Transverse colon (tissue), 4 donors: Measurements from ENCODE around the gene NFKB1. TPM values are rescaled to one million over a fixed set of nuclear protein-coding genes. Genes with fewer than 3 reads are reported as not detected.

Source experiments
- DNase-seq: peaks from one replicate; pipeline ENCODE4 v3.0.0-alpha.2; 2019
- H3K27ac ChIP-seq, 4 donors: fragments of 200-600 bp; sonication (generic); 2 replicates each; pipeline ENCODE4 v1.5.1; 2016 to 2018; ENCODE audit warnings: inconsistent platforms in 4 of 4
- H3K27me3 ChIP-seq: fragments of 200-600 bp; sonication (generic); 2 replicates; pipeline ENCODE4 v1.5.1; 2017; ENCODE audit warnings: inconsistent platforms
- H3K36me3 ChIP-seq, 4 donors: fragments of 200-600 bp; sonication (generic); 2 replicates each; pipeline ENCODE4 v1.5.1; 2017 to 2019; ENCODE audit warnings: inconsistent platforms in 4 of 4
- H3K4me1 ChIP-seq, 4 donors: fragments of 200-600 bp; sonication (generic); 2 replicates each; pipeline ENCODE4 v1.5.1; 2017 to 2020; ENCODE audit warnings: inconsistent platforms in 4 of 4
- H3K4me3 ChIP-seq, 4 donors: fragments of 200-600 bp; sonication (generic); 1 replicate in 1 of 4; 2 replicates in 3 of 4; pipeline versions ENCODE4 v1.5.1 to v1.6.1; 2017 to 2019; ENCODE audit warnings: inconsistent platforms in 4 of 4
- H3K9me3 ChIP-seq, 2 donors: fragments of 200-600 bp; sonication (generic); 2 replicates each; pipeline ENCODE4 v1.5.1; 2017 to 2019; ENCODE audit warnings: inconsistent platforms in 2 of 2
- EP300 ChIP-seq: sonication (generic); formaldehyde crosslinking; IDR thresholded peaks from one replicate; pipeline ENCODE4 v1.6.1; 2017; ENCODE audit warnings: antibody characterized with exemption, low read depth
- POLR2A ChIP-seq: fragments of 450-650 bp; IDR thresholded peaks from one replicate; pipeline ENCODE4 v1.6.1; 2016; ENCODE audit warnings: antibody characterized with exemption, mild to moderate bottlenecking, moderate library complexity
- POLR2AphosphoS5 ChIP-seq, 3 donors: sonication (generic); formaldehyde crosslinking; IDR thresholded peaks; one replicate each; pipeline ENCODE4 v1.6.1; 2016; ENCODE audit warnings: antibody characterized with exemption in 3 of 3
- WGBS, 2 donors: methylation state at CpG; one replicate each; pipeline ENCODE4 v1.1.5; 2018; ENCODE audit warnings: low coverage in 1 of 2; 5-methylcytosine and 5-hydroxymethylcytosine counted together
- in situ Hi-C, 4 donors: fragments of 200-750 bp; cut with MboI; loops; one replicate each; pipeline versions ENCODE4 v1.15.0 to v1.15.1; 2017; ENCODE audit warnings: low sequenced_read_pairs in 3 of 4, low pct_ligation_motif_present in 1 of 4, low pct_unique_long_range_greater_than_20kb in 1 of 4
- intact Hi-C: fragments of 100-400 bp; cut with DNase I; formaldehyde crosslinking; loops from one replicate; pipeline ENCODE4 v1.15.1; 2023; ENCODE audit warnings: low total_unique reads
- total RNA-seq, 4 donors: library from RNA; depleted of rRNA; stranded (reverse); fragments of >200 nt; gene quantifications; one replicate each; pipeline ENCODE4 v1.1.0, GENCODE V29; 2016
- TF ChIP-seq, protein P1 (sequence below), 5 experiments: fragments of 200-600 bp in 3 of 5; fragments of 450-650 bp in 2 of 5; sonication (generic) in 3 of 5; IDR thresholded peaks; 1 replicate in 2 of 5; 2 replicates in 3 of 5; pipeline ENCODE4 v1.5.1; 2016 to 2017; ENCODE audit warnings: antibody characterized with exemption in 5 of 5, inconsistent platforms in 3 of 5, mild to moderate bottlenecking in 2 of 5, moderate library complexity in 1 of 5

Gene NFKB1
- total RNA-seq, 4 donors from 2014 or later = 20.9 to 35.8 (median 25.2) TPM

DNA sequence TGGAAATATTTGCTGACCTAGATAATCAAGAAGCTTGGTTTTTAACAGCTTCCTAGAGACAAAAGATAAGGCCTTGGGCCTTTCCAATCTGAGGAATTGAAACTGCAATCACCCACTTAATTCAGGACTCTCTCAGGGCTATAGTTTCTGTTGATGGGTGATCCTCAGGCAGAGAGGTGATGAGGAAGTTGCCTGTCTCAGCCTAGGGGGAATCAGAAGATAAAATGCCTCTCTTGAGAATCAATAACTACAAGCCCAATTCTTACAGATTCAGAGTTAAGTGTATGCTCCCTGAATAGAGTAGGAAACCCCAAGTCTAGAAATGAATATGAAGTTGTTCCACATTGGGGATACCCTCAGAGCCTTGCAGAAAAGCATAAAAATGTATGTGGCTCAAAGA is 45.5 kb downstream of the NFKB1 start:
- Histone ChIP-seq H3K27ac (no peak overlapping the region), H3K27me3 (no peaks in the 10 kb centered on the region), H3K9me3 (no peaks in the 10 kb centered on the region), H3K4me1 (no peaks in the 10 kb centered on the region), H3K4me3 (no peak overlapping the region), H3K36me3 (no peaks in the 10 kb centered on the region)
- intact Hi-C loops (no loop called here), in situ Hi-C loops (no loop called here)
- TF ChIP-seq EP300 = no peak
- no peak for TF ChIP-seq POLR2AphosphoS5 (IDR thresholded peaks at IDR 0.05)
- TF ChIP-seq, protein P1, sequence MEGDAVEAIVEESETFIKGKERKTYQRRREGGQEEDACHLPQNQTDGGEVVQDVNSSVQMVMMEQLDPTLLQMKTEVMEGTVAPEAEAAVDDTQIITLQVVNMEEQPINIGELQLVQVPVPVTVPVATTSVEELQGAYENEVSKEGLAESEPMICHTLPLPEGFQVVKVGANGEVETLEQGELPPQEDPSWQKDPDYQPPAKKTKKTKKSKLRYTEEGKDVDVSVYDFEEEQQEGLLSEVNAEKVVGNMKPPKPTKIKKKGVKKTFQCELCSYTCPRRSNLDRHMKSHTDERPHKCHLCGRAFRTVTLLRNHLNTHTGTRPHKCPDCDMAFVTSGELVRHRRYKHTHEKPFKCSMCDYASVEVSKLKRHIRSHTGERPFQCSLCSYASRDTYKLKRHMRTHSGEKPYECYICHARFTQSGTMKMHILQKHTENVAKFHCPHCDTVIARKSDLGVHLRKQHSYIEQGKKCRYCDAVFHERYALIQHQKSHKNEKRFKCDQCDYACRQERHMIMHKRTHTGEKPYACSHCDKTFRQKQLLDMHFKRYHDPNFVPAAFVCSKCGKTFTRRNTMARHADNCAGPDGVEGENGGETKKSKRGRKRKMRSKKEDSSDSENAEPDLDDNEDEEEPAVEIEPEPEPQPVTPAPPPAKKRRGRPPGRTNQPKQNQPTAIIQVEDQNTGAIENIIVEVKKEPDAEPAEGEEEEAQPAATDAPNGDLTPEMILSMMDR (IDR thresholded peaks at IDR 0.05) = no peak
- TF ChIP-seq POLR2A = no peak
- no peak for DNase-seq

DNA sequence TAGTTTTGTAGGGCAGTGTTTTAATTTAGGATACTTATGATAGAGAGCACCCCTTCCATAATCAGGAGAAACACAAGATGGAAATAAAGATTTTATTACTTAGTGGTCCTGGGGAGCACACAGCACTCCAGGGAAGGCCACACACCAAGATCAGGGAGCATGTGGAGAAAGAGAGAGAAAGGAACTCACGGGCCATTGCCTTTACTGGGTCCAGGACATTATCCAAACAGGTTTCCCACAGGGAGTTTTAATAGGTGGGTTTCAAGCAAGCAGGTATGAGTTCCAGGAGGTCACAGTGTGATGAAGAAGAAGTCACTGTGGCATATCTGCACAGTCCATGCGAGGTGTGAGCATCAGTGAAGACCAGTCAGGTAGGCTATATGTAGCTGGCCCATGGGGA is 46.8 kb downstream of the NFKB1 start:
- Histone ChIP-seq H3K27ac (no peak overlapping the region), H3K4me1 (peaks cover 0 to 11% (median 7%) of the 10 kb centered on the region in 4 donors), H3K4me3 (no peak overlapping the region), H3K36me3 (no peaks in the 10 kb centered on the region), H3K27me3 (no peaks in the 10 kb centered on the region), H3K9me3 (no peaks in the 10 kb centered on the region)
- WGBS, 2 donors = 98% methylated on average over 2 of the region's 2 CpGs; no CpG with 5 or more reads in 1 of the 2 donors
- in situ Hi-C loops (no loop called here), intact Hi-C loops (no loop called here)
- TF ChIP-seq POLR2AphosphoS5 (IDR thresholded peaks at IDR 0.05) = no peak
- TF ChIP-seq POLR2A = no peak
- TF ChIP-seq, protein P1 (IDR thresholded peaks at IDR 0.05) = no peak
- no peak for TF ChIP-seq EP300
- DNase-seq = no peak

DNA sequence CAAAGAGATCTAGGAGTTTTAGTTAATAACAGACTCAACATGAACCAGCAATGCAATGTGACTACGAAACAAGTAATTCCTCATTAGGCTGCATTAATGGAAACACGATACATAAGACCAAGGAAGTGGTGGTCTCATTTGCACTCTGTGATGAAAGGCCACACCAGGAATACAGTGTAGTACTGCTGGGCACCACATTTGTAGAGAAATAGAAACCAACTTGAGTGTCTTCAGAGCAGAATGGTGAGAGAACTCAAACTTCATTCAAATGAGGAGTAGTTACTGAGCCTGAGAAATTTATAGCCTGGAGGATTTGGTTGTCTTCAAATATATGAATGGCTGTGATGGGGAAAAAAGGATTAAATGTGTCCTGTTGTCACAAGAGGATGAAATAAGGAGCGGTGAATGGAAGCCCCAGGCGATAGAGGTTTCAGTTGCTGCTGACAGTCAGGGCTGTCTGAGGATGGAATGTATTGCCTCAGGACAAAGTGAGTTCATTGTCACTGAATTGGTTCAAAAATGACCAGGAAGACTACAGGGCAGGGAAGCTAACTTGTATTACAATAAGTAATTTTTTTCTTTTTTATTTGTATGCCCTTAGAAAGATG is 50.9 kb downstream of the NFKB1 start:
- 90 to 92% methylated on average over 4 of the region's 4 CpGs for WGBS, 2 donors
- Histone ChIP-seq H3K4me1 (peaks cover 0 to 16% (median 9%) of the 10 kb centered on the region in 4 donors), H3K9me3 (no peaks in the 10 kb centered on the region), H3K27ac (no peak overlapping the region), H3K36me3 (no peaks in the 10 kb centered on the region), H3K4me3 (no peak overlapping the region), H3K27me3 (no peaks in the 10 kb centered on the region)
- no peak for TF ChIP-seq POLR2A
- intact Hi-C loops (no loop called here), in situ Hi-C loops (no loop called here)
- DNase-seq = no peak

DNA sequence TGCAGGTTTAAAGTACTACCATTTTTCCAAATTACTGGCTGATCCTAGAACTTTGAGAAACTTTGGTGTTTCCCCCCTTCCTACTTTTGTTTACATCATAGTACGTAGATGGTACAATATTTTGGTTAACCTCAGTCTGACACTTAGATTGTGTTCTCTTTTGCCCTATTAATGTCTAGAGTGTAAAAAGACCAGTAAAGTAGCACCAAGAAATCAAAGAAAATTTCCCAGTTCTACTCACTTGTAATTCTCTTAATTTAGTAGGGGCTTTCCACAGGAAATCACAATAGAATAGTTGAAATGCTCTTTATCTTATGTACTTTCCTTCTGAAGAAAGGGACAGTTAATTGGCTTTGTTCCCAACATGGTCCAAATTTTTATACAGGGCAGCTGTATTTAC is 51.6 kb downstream of the NFKB1 start:
- no peak for TF ChIP-seq POLR2AphosphoS5 (IDR thresholded peaks at IDR 0.05)
- no peak for TF ChIP-seq EP300
- TF ChIP-seq, protein P1 (IDR thresholded peaks at IDR 0.05) = no peak
- TF ChIP-seq POLR2A = no peak
- DNase-seq = no peak
- no peaks in the 10 kb centered on the region for H3K36me3 ChIP-seq
- in situ Hi-C loops (no loop called here), intact Hi-C loops (no loop called here)
- 48 to 62% methylated on average over 1 of the region's 1 CpG for WGBS, 2 donors
- no peaks in the 10 kb centered on the region for H3K9me3 ChIP-seq
- no peaks in the 10 kb centered on the region for H3K27me3 ChIP-seq
- no peak overlapping the region for H3K4me3 ChIP-seq
- peaks cover 0 to 16% (median 9%) of the 10 kb centered on the region in 4 donors for H3K4me1 ChIP-seq
- no peak overlapping the region for H3K27ac ChIP-seq

DNA sequence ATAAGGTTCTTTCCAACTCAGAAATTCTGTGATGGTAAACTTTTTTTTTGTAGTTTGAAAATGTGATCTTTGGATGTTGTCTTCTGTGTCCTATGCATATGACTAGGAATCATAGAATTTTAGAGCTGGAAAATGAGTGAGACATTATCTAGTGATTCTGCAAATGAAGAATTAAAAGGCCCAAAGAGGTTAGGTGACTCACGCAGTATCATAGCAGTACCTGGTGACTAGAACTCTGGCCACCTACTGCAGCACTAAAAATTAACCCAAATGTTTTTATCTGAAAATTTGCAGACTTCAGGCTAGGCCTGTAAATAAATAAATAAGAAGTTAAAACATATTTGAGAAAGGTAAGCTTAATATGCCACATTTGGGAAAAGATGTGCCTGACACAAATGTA is 52.8 kb downstream of the NFKB1 start:
- no peak for DNase-seq
- H3K4me3 ChIP-seq = no peak overlapping the region
- 96 to 100% methylated on average over 1 of the region's 1 CpG for WGBS, 2 donors
- no peaks in the 10 kb centered on the region for H3K9me3 ChIP-seq
- in situ Hi-C loops = no loop called here
- no peaks in the 10 kb centered on the region for H3K27me3 ChIP-seq
- peak overlapping the region in 2 of 4 donors; percentile 5 to 25 for H3K27ac ChIP-seq
- no peaks in the 10 kb centered on the region for H3K36me3 ChIP-seq
- H3K4me1 ChIP-seq = peaks cover 0 to 16% (median 9%) of the 10 kb centered on the region in 4 donors
- intact Hi-C loops = no loop called here
- TF ChIP-seq, protein P1 (IDR thresholded peaks at IDR 0.05) = no peak
- no peak for TF ChIP-seq POLR2A
- TF ChIP-seq EP300 = no peak
- TF ChIP-seq POLR2AphosphoS5 (IDR thresholded peaks at IDR 0.05) = no peak
